Measurements from ENCODE around the gene ACOXL. TPM values are rescaled to one million over a fixed set of nuclear protein-coding genes. Genes with fewer than 3 reads are reported as not detected.

The ACOXL gene
- total RNA-seq, 1 donor from 2014 or later: 1.0 TPM

- Mint-ChIP-seq H3K4me3 (no peak overlapping the region), H3K9me3 (no peaks in the 10 kb centered on the region), H3K27me3 (peaks cover 5% of the 10 kb centered on the region), H3K36me3 (ENCODE audit: low read depth) (peaks cover 72% of the 10 kb centered on the region), H3K4me1 (peaks cover 55% of the 10 kb centered on the region), H3K27ac (peak overlapping the region; percentile 25)
- DNase-seq: no peak
- intact Hi-C loops (cut with micrococcal nuclease): loop anchor here (5.0 kb wide), 2 partner anchors 43 to 72 kb away; partner anchors contain the start of gene BCL2L11
Observed at GRCh38 chr2:111165084-111165483, 432.7 kb downstream of the ACOXL start.

DNA sequence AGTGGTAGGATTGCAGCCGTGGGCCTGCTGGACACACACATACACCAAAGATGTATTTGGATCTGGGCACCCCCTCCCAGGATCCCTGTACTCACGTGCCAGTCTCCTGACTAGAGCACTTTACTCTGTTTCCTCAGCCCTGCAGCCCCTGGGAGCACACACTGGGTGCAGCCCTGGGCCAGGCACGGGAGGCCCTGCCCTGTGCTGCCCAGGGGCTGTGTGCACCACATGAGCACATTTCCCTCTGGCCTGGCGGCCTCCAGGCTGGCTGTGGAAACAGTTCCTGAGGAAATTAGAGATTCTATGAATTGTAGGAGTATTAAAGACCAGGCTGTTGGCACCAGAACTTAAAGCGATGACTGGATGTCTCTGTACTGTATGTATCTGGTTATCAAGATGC lies 433.7 kb downstream of the ACOXL start:
- H3K27ac Mint-ChIP-seq: no peak overlapping the region
- H3K36me3 Mint-ChIP-seq (ENCODE audit: low read depth): peaks cover 62% of the 10 kb centered on the region
- H3K4me3 Mint-ChIP-seq: no peak overlapping the region
- no peaks in the 10 kb centered on the region for H3K9me3 Mint-ChIP-seq
- peaks cover 48% of the 10 kb centered on the region for H3K4me1 Mint-ChIP-seq
- no peak for DNase-seq
- H3K27me3 Mint-ChIP-seq: peaks cover 10% of the 10 kb centered on the region
- intact Hi-C loops (cut with micrococcal nuclease): loop anchor here (5.0 kb wide), 2 partner anchors 44 to 71 kb away; partner anchors contain the start of gene BCL2L11

GRCh38 chr2:111167076-111167862 lies 434.9 kb downstream of the ACOXL start:
- no peak for DNase-seq
- peak overlapping the region; percentile 24 for H3K4me3 Mint-ChIP-seq
- peaks cover 53% of the 10 kb centered on the region for H3K36me3 Mint-ChIP-seq (ENCODE audit: low read depth)
- no peaks in the 10 kb centered on the region for H3K9me3 Mint-ChIP-seq
- H3K27ac Mint-ChIP-seq: peak overlapping the region; percentile 18
- H3K4me1 Mint-ChIP-seq: peaks cover 47% of the 10 kb centered on the region
- intact Hi-C loops (cut with micrococcal nuclease): loop anchor here (5.0 kb wide), 2 partner anchors 45 to 70 kb away; partner anchors contain the start of gene BCL2L11
- H3K27me3 Mint-ChIP-seq: peaks cover 17% of the 10 kb centered on the region

DNA sequence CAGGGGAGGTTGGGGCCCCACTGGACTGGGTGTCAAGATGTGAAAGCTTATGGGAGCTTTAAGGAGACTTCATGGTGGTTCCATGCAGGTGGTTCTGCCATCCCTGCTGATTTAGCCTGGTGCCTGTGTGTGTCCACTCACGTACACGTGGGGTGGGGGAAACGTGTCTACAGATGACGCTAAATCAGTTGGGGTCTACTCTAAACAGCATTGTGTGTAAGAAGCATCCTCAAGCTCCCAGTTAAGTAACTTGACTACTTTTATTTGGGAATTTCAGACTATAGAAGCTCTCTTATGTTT lies 435.4 kb downstream of the ACOXL start:
- Mint-ChIP-seq H3K27me3 (peaks cover 17% of the 10 kb centered on the region), H3K4me1 (peaks cover 41% of the 10 kb centered on the region), H3K9me3 (no peaks in the 10 kb centered on the region), H3K27ac (peak overlapping the region; percentile 18), H3K36me3 (ENCODE audit: low read depth) (peaks cover 47% of the 10 kb centered on the region), H3K4me3 (peak overlapping the region; percentile 24)
- intact Hi-C loops (cut with micrococcal nuclease): loop anchor here (2.0 to 5.0 kb wide), 3 partner anchors 41 to 69 kb away; partner anchors contain the start of gene BCL2L11
- DNase-seq: no peak

Other genes with a start within 250 kb of the ACOXL start
- gene RGPD6, start 155.4 kb upstream of the ACOXL start, total RNA-seq: 16.7 and 16.9 TPM in 2 replicates
- 58.4 and 61.7 TPM in 2 replicates for gene BUB1, start 54.5 kb upstream of the ACOXL start, total RNA-seq